Right lobe of liver (tissue), 4 donors: ENCODE data around the gene PCDHB7.
"Not testable (repeated sequence)": the region's sequence is repeated elsewhere in the genome, so short reads cannot be mapped to it uniquely, and the experiment has no call there.

Experiments
- POLR2A ChIP-seq: fragments of 450-650 bp; IDR thresholded peaks from one replicate; pipeline ENCODE4 v1.6.1; 2017; ENCODE audit warnings: antibody characterized with exemption, mild to moderate bottlenecking
- TF ChIP-seq, protein P1 (sequence below), 4 donors: fragments of 200-600 bp in 3 of 4; fragments of 450-650 bp in 1 of 4; IDR thresholded peaks; one replicate each; pipeline versions ENCODE4 v1.5.1 to v1.8.0; 2016 to 2022; ENCODE audit warnings: antibody characterized with exemption in 4 of 4, mild to moderate bottlenecking in 2 of 4
- donor health status: DM: no; HTN: no; CAD: no.
- donor health status: DM: no; HTN: no; CAD: no.
- donor health status: DM: no; HTN: yes; CAD: no.

- TF ChIP-seq, protein P1, sequence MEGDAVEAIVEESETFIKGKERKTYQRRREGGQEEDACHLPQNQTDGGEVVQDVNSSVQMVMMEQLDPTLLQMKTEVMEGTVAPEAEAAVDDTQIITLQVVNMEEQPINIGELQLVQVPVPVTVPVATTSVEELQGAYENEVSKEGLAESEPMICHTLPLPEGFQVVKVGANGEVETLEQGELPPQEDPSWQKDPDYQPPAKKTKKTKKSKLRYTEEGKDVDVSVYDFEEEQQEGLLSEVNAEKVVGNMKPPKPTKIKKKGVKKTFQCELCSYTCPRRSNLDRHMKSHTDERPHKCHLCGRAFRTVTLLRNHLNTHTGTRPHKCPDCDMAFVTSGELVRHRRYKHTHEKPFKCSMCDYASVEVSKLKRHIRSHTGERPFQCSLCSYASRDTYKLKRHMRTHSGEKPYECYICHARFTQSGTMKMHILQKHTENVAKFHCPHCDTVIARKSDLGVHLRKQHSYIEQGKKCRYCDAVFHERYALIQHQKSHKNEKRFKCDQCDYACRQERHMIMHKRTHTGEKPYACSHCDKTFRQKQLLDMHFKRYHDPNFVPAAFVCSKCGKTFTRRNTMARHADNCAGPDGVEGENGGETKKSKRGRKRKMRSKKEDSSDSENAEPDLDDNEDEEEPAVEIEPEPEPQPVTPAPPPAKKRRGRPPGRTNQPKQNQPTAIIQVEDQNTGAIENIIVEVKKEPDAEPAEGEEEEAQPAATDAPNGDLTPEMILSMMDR (IDR thresholded peaks at IDR 0.05): not testable (repeated sequence)
- TF ChIP-seq POLR2A: not testable (repeated sequence)
Observed at GRCh38 chr5:141151632-141152031, 20.8 kb upstream of the PCDHB7 start.
